GM21786 (cell line): ENCODE data around the gene H6PD.

Experiments
- ATAC-seq: cut with Tn5 transposase; IDR thresholded peaks from one replicate; pipeline ENCODE4 v1.9.1; 2021; ENCODE audit not compliant: unreplicated experiment

H6PD gene

GRCh38 chr1:9204156-9204720 is 30.3 kb upstream of the H6PD start:
- no peak for ATAC-seq

DNA sequence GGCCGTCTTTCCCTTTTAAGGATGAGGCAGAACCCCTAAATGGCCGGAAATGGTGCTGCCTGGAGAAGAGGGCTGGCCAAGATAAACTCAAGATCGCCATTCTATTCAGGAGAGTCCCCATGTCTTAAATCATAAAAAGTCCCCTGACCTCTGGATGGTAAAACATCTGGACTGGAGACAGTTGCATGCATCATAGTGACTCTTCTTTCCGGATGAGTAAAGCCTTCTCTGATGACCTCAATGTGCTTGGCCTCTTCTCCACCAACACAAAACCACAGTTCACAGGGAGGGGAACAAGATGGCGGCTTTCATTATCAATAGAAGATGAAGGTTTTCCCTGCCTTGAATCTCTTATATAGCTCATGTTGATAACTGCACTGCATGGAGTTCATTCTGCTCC is 27.5 kb upstream of the H6PD start:
- ATAC-seq, result no peak

- ATAC-seq, result no peak
Measured at GRCh38 chr1:9207715-9208114, 26.9 kb upstream of the H6PD start.

DNA sequence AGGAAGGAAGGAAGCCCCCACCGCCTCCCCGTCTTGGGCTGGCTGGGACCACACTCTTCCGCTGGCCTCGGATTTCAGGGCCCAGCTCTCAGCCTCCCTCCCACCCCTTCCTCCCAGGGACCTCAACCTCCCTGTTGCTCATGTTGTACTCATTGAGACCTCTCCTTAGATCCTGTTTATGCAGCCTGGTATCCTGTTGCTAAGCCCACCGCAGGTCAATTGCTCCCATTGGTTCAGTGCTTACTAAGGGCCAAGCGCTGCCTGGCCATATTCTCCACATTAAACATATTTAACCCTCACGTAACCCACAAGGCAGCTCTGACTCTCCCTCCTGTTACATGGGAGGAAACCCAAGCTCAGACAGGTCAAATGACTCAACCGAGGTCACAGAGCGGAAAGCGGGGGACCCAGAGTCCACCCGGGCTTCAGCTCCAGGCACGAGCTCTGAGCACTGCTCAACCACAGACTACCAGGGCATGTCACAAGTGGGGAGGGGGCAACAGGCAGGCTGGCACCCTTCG is 23.2 kb upstream of the H6PD start:
- ATAC-seq, result no peak

- ATAC-seq, result no peak
Measured at GRCh38 chr1:9212735-9213134, 21.8 kb upstream of the H6PD start.

DNA sequence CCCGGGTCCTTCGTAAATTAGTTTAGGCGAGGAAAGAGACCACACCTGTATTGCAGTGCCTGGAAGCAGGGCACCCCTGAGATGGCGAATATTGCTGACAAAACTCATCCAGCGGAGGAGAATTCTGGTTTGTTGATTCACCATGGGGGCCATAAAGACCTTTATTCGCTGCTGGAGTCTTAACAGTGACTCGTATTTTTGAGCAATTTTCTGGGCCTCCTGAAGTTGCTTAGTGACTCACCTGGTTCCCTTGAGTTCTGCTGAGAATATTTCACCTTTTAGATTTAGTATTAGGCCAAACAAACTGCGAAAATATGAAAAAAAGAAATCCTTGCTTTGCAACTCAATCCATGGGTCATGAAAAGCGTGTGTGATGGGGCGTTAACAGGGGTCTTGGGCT is 20.6 kb upstream of the H6PD start:
- no peak for ATAC-seq

GRCh38 chr1:9218917-9219316 is 15.7 kb upstream of the H6PD start:
- no peak for ATAC-seq

GRCh38 chr1:9222846-9223625 is 11.5 kb upstream of the H6PD start:
- no peak for ATAC-seq

DNA sequence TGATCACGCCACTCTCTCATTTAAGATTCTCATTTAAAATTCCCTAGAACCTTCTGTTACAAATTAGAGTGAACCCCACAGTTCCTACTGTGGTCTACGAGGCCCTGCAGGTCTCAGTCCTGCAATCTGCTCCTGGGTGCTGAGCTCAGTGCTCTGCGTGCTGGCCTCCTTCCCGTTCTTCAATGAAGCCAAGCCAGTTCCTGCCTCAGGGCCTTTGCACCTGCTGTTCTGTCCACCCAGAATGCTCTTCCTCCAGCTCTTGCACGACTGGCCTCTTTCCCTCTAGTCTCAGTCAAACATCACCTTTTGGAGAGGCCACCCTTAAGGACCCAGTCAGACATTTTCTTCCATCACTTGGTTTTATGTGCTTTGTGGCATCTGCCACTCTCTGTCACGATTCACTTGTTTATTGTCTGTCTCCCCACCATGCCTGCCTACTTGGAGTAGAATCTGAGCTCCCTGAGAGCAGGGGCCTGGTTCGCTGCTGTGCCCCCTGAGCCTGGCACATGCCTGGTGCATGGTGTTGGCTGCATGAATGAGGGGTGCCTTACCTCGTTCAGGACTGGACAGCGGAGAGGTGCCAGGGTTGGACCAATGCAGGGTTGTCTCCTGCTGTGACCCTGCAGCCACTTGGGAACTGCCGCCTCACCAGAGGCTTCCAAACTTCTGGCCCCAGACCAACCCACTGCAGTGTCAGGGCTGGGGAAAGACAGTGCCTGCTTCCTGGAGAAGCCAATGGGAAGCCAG is 9.7 kb upstream of the H6PD start:
- no peak for ATAC-seq

- ATAC-seq, result no peak
Measured at GRCh38 chr1:9225411-9225785, 9.2 kb upstream of the H6PD start.

DNA sequence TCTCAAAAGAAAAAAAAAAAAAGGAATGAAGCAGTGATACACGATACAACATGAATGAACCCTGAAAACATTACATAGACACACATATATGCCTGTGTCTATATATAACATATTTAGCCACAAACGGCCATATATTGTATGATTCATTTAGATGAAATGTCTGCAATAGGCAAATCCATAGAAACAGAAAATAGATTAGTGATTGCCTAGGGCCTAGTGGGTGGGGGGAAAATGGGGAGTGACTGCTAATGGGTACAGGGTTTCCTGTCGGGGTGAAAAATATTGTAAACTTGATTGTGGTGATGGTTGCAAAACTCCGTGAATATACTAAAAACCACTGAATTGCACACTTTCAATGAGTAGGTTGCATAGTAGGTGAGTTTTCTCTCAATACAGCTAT is 6.0 kb upstream of the H6PD start:
- no peak for ATAC-seq

GRCh38 chr1:9229549-9229948 is 5.0 kb upstream of the H6PD start:
- ATAC-seq, result no peak

DNA sequence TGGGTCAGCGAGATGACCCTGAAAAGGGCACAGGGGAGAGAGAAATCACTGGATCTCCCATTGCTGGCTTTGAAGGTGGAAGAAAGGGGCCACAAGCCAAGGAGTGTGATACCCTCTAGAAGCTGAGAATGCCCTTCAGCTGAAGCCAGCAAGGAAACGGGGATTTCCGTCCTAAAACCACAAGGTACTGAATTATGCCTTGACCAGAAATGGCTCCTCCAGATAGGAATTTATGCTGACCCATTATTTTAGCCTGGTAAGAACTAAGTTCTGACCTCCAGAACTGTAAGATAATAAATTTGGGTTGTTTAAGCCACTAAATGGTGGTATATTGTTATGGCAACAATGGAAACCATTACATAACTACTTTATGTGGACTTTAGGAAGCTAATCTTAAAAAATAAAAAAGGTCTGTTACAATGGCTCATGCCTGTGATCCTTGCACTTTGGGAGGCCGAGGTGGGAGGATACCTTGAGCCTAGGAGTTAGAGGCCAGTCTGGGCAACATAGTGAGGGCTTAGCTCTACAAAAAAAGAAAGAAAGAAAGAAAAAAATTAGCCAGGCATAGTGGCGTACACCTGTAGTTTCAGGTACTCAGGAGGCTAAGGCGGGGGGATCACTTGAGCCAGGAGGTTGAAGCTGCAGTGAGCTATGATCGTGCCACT is 3.6 kb upstream of the H6PD start:
- no peak for ATAC-seq

- no peak for ATAC-seq
Measured at GRCh38 chr1:9231648-9232332, 2.8 kb upstream of the H6PD start.

GRCh38 chr1:9233241-9233941 is 1.2 kb upstream of the H6PD start:
- ATAC-seq, result no peak

DNA sequence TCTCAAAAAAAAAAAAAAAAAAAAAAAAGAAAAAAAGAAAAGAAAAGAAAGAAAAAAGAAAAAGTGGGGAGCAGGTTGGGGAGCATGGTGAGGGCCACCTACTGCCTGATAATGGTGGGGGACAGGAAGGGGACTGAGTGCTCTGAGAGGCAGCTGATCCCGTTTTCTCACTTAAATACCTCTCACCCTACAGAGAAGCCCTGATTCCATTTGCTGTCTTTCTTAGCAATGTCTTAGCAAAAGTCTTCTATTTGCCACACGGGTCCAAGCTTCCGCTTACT is 692 bp upstream of the H6PD start:
- no peak for ATAC-seq

DNA sequence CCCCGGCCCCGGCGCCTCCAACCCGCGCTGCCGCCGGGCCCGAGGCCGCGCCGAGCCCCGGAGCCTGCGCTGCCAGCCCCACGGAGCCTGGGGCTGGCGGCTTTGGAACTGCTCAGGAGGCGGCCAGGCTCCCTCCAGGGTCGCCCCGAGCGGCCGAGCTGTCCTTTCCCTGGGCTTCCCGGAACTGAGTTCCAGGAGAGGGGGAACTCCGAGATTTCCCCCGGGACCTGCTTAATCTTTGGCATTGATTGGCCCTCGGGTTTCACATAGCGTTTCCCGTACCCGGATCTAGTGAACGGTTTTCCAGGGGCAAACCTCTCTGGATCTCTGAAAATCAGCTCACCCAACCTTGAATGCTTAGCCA is 504 bp downstream of the H6PD start:
- ATAC-seq, result no peak

- ATAC-seq, result no peak
Measured at GRCh38 chr1:9235560-9235959, 986 bp downstream of the H6PD start.

DNA sequence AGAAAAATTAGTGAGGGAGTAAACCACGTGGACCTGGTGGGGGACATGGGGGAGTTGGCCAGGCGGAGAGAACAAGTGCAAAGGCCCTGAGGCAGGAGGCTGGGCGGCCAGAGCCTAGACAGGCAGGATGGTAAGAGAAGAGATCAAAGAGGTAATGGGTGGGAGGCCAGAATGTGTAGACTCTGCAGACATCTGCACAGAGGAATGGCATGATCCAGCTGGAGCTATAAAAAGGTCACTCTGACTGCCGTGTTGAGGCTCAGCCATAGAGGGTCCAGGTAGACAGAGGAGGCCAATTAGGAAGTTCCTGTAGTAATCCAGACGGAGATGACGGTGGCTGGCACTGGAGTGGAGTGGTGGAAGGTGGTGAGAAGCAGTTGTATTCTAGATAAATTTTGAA is 3.6 kb downstream of the H6PD start:
- ATAC-seq, result no peak

- ATAC-seq, result no peak
Measured at GRCh38 chr1:9238550-9238949, 4.0 kb downstream of the H6PD start.
